Mesenchymal stem cell (in vitro differentiated cells and primary cell): Measurements from ENCODE around the gene MED27.

Experiments used
- DNase-seq: peaks from one replicate; pipeline ENCODE4 v3.0.0-alpha.2; 2013
- H2AFZ ChIP-seq: one replicate; pipeline ENCODE4 v1.6.1; 2013; ENCODE audit warnings: low read depth, mild to moderate bottlenecking, control low read depth, inconsistent platforms, low read length, moderate library complexity
- H2AK5ac ChIP-seq: 2 replicates; pipeline ENCODE4 v1.6.1; 2013; ENCODE audit warnings: low read length, moderate library complexity, mild to moderate bottlenecking, inconsistent platforms; ENCODE audit not compliant: severe bottlenecking
- H2BK120ac ChIP-seq: one replicate; pipeline ENCODE4 v1.6.1; 2013; ENCODE audit warnings: low read depth, mild to moderate bottlenecking, inconsistent platforms, low read length, moderate library complexity
- H2BK12ac ChIP-seq, 2 experiments: one replicate each; pipeline ENCODE4 v1.6.1; 2013; ENCODE audit warnings: inconsistent platforms in 2 of 2, low read length in 2 of 2, mild to moderate bottlenecking in 2 of 2, moderate library complexity in 2 of 2, control low read depth in 1 of 2
- H2BK15ac ChIP-seq: one replicate; pipeline ENCODE4 v1.6.1; 2013; ENCODE audit warnings: mild to moderate bottlenecking, low read depth, inconsistent platforms; ENCODE audit not compliant: poor library complexity, severe bottlenecking
- H2BK5ac ChIP-seq: 2 replicates; pipeline ENCODE4 v1.6.1; 2013; ENCODE audit warnings: low read depth, mild to moderate bottlenecking, low read length, control low read depth, inconsistent platforms; ENCODE audit not compliant: poor library complexity, severe bottlenecking
- H3K14ac ChIP-seq, 2 experiments: one replicate each; pipeline ENCODE4 v1.6.1; 2013; ENCODE audit warnings: inconsistent platforms in 2 of 2, low read length in 2 of 2, control low read depth in 1 of 2, mild to moderate bottlenecking in 1 of 2, moderate library complexity in 1 of 2
- H3K18ac ChIP-seq, 2 experiments: one replicate each; pipeline ENCODE4 v1.6.1; 2013; ENCODE audit warnings: inconsistent platforms in 2 of 2, low read length in 2 of 2, control low read depth in 1 of 2, low read depth in 1 of 2, mild to moderate bottlenecking in 1 of 2
- H3K23ac ChIP-seq, 2 experiments: one replicate each; pipeline ENCODE4 v1.6.1; 2013; ENCODE audit warnings: inconsistent platforms in 2 of 2, low read length in 2 of 2, mild to moderate bottlenecking in 2 of 2, moderate library complexity in 2 of 2, control low read depth in 1 of 2
- H3K27ac ChIP-seq: 2 replicates; pipeline ENCODE4 v1.5.1; 2013; ENCODE audit warnings: mild to moderate bottlenecking, moderate library complexity, low read length, control low read depth, inconsistent platforms; ENCODE audit not compliant: poor library complexity, severe bottlenecking
- H3K27me3 ChIP-seq, 2 experiments: 2 replicates each; pipeline versions ENCODE4 v1.6.1 to v1.7.0; 2013; ENCODE audit warnings: low read length in 2 of 2, mild to moderate bottlenecking in 2 of 2, moderate library complexity in 2 of 2, control low read depth in 1 of 2, inconsistent platforms in 1 of 2; ENCODE audit not compliant: control insufficient read depth in 1 of 2, insufficient read depth in 1 of 2
- H3K36me3 ChIP-seq, 2 experiments: 2 replicates each; pipeline versions ENCODE4 v1.6.1 to v1.7.0; 2013; ENCODE audit warnings: low read length in 2 of 2, control low read depth in 1 of 2, inconsistent platforms in 1 of 2, low read depth in 1 of 2, mild to moderate bottlenecking in 1 of 2; ENCODE audit not compliant: insufficient read depth in 2 of 2, control insufficient read depth in 1 of 2
- H3K4ac ChIP-seq, 2 experiments: one replicate each; pipeline ENCODE4 v1.6.1; 2013; ENCODE audit warnings: inconsistent platforms in 2 of 2, low read length in 2 of 2, mild to moderate bottlenecking in 2 of 2, moderate library complexity in 2 of 2, control low read depth in 1 of 2, low read depth in 1 of 2
- H3K4me1 ChIP-seq: 2 replicates; pipeline ENCODE4 v1.6.1; 2013; ENCODE audit warnings: low read depth, low read length, control low read depth; ENCODE audit not compliant: control insufficient read depth, insufficient read depth
- H3K4me2 ChIP-seq: 2 replicates; pipeline ENCODE4 v1.6.1; 2013; ENCODE audit warnings: low read length, mild to moderate bottlenecking, inconsistent platforms; ENCODE audit not compliant: poor library complexity, severe bottlenecking
- H3K4me3 ChIP-seq, 2 experiments: 2 replicates each; pipeline versions ENCODE4 v1.5.1 to v1.7.0; 2013; ENCODE audit warnings: low read length in 2 of 2, mild to moderate bottlenecking in 2 of 2, control low read depth in 1 of 2, low read depth in 1 of 2; ENCODE audit not compliant: insufficient read depth in 1 of 2
- H3K79me1 ChIP-seq: replicated peaks from 2 replicates; pipeline ENCODE4 v1.6.1; 2013; ENCODE audit warnings: mild to moderate bottlenecking, control low read depth, low read length, inconsistent platforms; ENCODE audit not compliant: poor library complexity, severe bottlenecking
- H3K9ac ChIP-seq: 2 replicates; pipeline ENCODE4 v1.7.0; 2013; ENCODE audit warnings: mild to moderate bottlenecking, low read length, moderate library complexity
- H3K9me3 ChIP-seq: 2 replicates; pipeline ENCODE4 v1.7.0; 2013; ENCODE audit warnings: mild to moderate bottlenecking, low read length; ENCODE audit not compliant: control insufficient read depth
- H4K8ac ChIP-seq: one replicate; pipeline ENCODE4 v1.6.1; 2013; ENCODE audit warnings: inconsistent platforms, mild to moderate bottlenecking, low read length, moderate library complexity
- H4K91ac ChIP-seq: one replicate; pipeline ENCODE4 v1.6.1; 2013; ENCODE audit warnings: mild to moderate bottlenecking, low read length, inconsistent platforms
- WGBS: methylation state at CpG from one replicate; pipeline ENCODE4 v1.1.7; 2013; ENCODE audit warnings: mixed read lengths; 5-methylcytosine and 5-hydroxymethylcytosine counted together

MED27 gene

GRCh38 chr9:132108728-132109127, 29.1 kb upstream of the MED27 start:
- Histone ChIP-seq H3K4ac (no peak overlapping the region), H3K27ac (no peak overlapping the region), H3K4me2 (no peak overlapping the region), H3K14ac (no peak overlapping the region), H2BK15ac (no peak overlapping the region), H3K27me3 (peaks cover 8 to 81% of the 10 kb centered on the region in 2 experiments), H3K4me1 (no peaks in the 10 kb centered on the region), H3K23ac (no peak overlapping the region), H4K91ac (no peak overlapping the region), H2AK5ac (no peak overlapping the region), H2BK12ac (no peak overlapping the region), H3K18ac (no peak overlapping the region), H3K9ac (no peak overlapping the region), H3K36me3 (no peaks in the 10 kb centered on the region), H3K9me3 (peaks cover 4% of the 10 kb centered on the region), H3K79me1 (no peaks in the 10 kb centered on the region), H4K8ac (no peak overlapping the region), H2AFZ (no peak overlapping the region), H2BK5ac (no peak overlapping the region), H2BK120ac (no peak overlapping the region), H3K4me3 (no peak overlapping the region)
- WGBS = 71% methylated on average over 7 of the region's 7 CpGs
- DNase-seq = no peak

- Histone ChIP-seq H3K36me3 (no peaks in the 10 kb centered on the region), H3K79me1 (no peaks in the 10 kb centered on the region), H3K4me2 (no peak overlapping the region), H2AK5ac (no peak overlapping the region), H3K14ac (no peak overlapping the region), H3K4ac (no peak overlapping the region), H3K9me3 (peaks cover 5% of the 10 kb centered on the region), H4K8ac (no peak overlapping the region), H3K23ac (no peak overlapping the region), H3K27me3 (peaks cover 22 to 71% of the 10 kb centered on the region in 2 experiments), H3K27ac (no peak overlapping the region), H4K91ac (no peak overlapping the region), H2BK120ac (no peak overlapping the region), H2AFZ (no peak overlapping the region), H2BK15ac (no peak overlapping the region), H2BK5ac (no peak overlapping the region), H3K4me1 (no peaks in the 10 kb centered on the region), H2BK12ac (no peak overlapping the region), H3K4me3 (no peak overlapping the region), H3K18ac (no peak overlapping the region), H3K9ac (no peak overlapping the region)
- WGBS = 80% methylated on average over 8 of the region's 8 CpGs
- no peak for DNase-seq
Observed at GRCh38 chr9:132099741-132100407, 20.2 kb upstream of the MED27 start.

GRCh38 chr9:132099167-132099566, 19.5 kb upstream of the MED27 start:
- no peak overlapping the region for H3K14ac ChIP-seq
- no peak overlapping the region for H3K4me3 ChIP-seq
- DNase-seq = no peak
- H2BK15ac ChIP-seq = no peak overlapping the region
- peaks cover 22 to 65% of the 10 kb centered on the region in 2 experiments for H3K27me3 ChIP-seq
- WGBS = 84% methylated on average over 6 of the region's 7 CpGs
- no peak overlapping the region for H3K4me2 ChIP-seq
- no peak overlapping the region for H4K91ac ChIP-seq
- no peak overlapping the region for H3K18ac ChIP-seq
- no peak overlapping the region for H2BK12ac ChIP-seq
- no peaks in the 10 kb centered on the region for H3K36me3 ChIP-seq
- H4K8ac ChIP-seq = no peak overlapping the region
- H3K9ac ChIP-seq = no peak overlapping the region
- no peak overlapping the region for H3K27ac ChIP-seq
- no peak overlapping the region for H2BK120ac ChIP-seq
- no peak overlapping the region for H2AK5ac ChIP-seq
- H2AFZ ChIP-seq = no peak overlapping the region
- no peak overlapping the region for H3K4ac ChIP-seq
- H2BK5ac ChIP-seq = no peak overlapping the region
- no peaks in the 10 kb centered on the region for H3K4me1 ChIP-seq
- no peaks in the 10 kb centered on the region for H3K79me1 ChIP-seq
- peaks cover 5% of the 10 kb centered on the region for H3K9me3 ChIP-seq
- no peak overlapping the region for H3K23ac ChIP-seq

- Histone ChIP-seq H2BK120ac (no peak overlapping the region), H3K4me1 (no peaks in the 10 kb centered on the region), H3K27ac (no peak overlapping the region), H3K4me2 (no peak overlapping the region), H2BK5ac (no peak overlapping the region), H2AFZ (no peak overlapping the region), H3K4me3 (no peak overlapping the region), H4K8ac (no peak overlapping the region), H2BK12ac (no peak overlapping the region), H3K4ac (no peak overlapping the region), H3K9ac (no peak overlapping the region), H3K79me1 (no peaks in the 10 kb centered on the region), H3K36me3 (no peaks in the 10 kb centered on the region), H3K27me3 (peaks cover 22 to 72% of the 10 kb centered on the region in 2 experiments), H2BK15ac (no peak overlapping the region), H3K14ac (no peak overlapping the region), H3K23ac (no peak overlapping the region), H3K9me3 (peaks cover 5% of the 10 kb centered on the region), H3K18ac (no peak overlapping the region), H2AK5ac (no peak overlapping the region), H4K91ac (no peak overlapping the region)
- 3% methylated on average over 2 of the region's 2 CpGs for WGBS
- DNase-seq = peak; percentile 24
Observed at GRCh38 chr9:132094314-132094791, 14.7 kb upstream of the MED27 start.
